HG02981 (cell line): ENCODE measurements around the gene CARD14.
"Not testable (repeated sequence)": the region's sequence is repeated elsewhere in the genome, so short reads cannot be mapped to it uniquely, and the experiment has no call there.

Experiments used
- ATAC-seq: cut with Tn5 transposase; IDR thresholded peaks from one replicate; pipeline ENCODE4 v1.9.1; 2021; ENCODE audit warnings: mild to moderate bottlenecking, moderate library complexity; ENCODE audit not compliant: unreplicated experiment

CARD14 gene

GRCh38 chr17:80223142-80223815 is 53.4 kb downstream of the CARD14 start:
- ATAC-seq: no peak

- ATAC-seq: no peak
These were observed 54.1 kb downstream of the CARD14 start for GRCh38 chr17:80223838-80224497.

GRCh38 chr17:80224683-80225082 is 54.9 kb downstream of the CARD14 start:
- ATAC-seq: no peak

- ATAC-seq: no peak
These were observed 55.4 kb downstream of the CARD14 start for GRCh38 chr17:80225230-80225629.

GRCh38 chr17:80227156-80227555 is 57.3 kb downstream of the CARD14 start:
- ATAC-seq: no peak

GRCh38 chr17:80227666-80228065 is 57.8 kb downstream of the CARD14 start:
- no peak for ATAC-seq

- no peak for ATAC-seq
These were observed 58.6 kb downstream of the CARD14 start for GRCh38 chr17:80228477-80228876.

- ATAC-seq: no peak
These were observed 59.2 kb downstream of the CARD14 start for GRCh38 chr17:80229011-80229410.

- no peak for ATAC-seq
These were observed 62.6 kb downstream of the CARD14 start for GRCh38 chr17:80232438-80232837.

- ATAC-seq: no peak
These were observed 63.4 kb downstream of the CARD14 start for GRCh38 chr17:80233202-80233601.

- no peak for ATAC-seq
These were observed 67.1 kb downstream of the CARD14 start for GRCh38 chr17:80236911-80237310.

- ATAC-seq: no peak
These were observed 67.6 kb downstream of the CARD14 start for GRCh38 chr17:80237386-80237785.

- no peak for ATAC-seq
These were observed 72.7 kb downstream of the CARD14 start for GRCh38 chr17:80242505-80242904.

GRCh38 chr17:80243526-80244433 is 74.0 kb downstream of the CARD14 start:
- ATAC-seq: no peak

GRCh38 chr17:80244448-80244847 is 74.6 kb downstream of the CARD14 start:
- ATAC-seq: not testable (repeated sequence)

GRCh38 chr17:80244871-80245509 is 75.2 kb downstream of the CARD14 start:
- no peak for ATAC-seq

- no peak for ATAC-seq
These were observed 75.9 kb downstream of the CARD14 start for GRCh38 chr17:80245566-80246265.

- no peak for ATAC-seq
These were observed 76.4 kb downstream of the CARD14 start for GRCh38 chr17:80246266-80246681.

- ATAC-seq: no peak
These were observed 76.9 kb downstream of the CARD14 start for GRCh38 chr17:80246726-80247125.

GRCh38 chr17:80247561-80247960 is 77.7 kb downstream of the CARD14 start:
- no peak for ATAC-seq
